ENCODE results near the gene WNT7B. TPM values are rescaled to one million over a fixed set of nuclear protein-coding genes. Genes with fewer than 3 reads are reported as not detected.

The WNT7B gene
- total RNA-seq, 3 donors from 2014 or later (not counting 1 experiment from before 2014, with no cell fraction given) = not detected

DNA sequence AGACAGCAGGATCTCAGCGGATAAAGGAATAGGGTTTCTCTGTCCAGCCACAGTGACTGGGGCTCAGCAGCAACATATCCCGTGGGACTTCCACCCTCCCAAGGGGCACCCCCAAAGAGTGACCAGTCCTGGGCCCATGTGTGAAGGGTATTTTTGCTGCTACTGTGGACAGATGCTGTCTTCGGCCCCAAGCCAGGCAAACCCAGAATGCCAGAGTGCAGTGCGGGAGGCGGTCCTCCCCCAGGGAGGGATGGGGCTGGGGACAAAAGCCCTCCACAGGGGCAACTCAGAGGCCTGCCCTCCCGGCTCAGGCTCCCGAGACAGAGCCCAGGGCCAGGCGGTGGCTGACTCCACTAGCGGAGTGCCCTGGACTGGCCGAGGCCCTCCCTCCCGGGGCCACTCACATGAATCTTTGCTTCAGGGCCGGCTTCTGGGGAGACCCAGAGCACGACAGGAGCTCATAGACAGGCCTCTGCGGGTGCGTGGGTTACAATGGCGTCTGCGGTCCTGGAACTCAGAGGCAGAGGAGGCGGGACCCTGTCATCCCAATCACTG lies 34.7 kb upstream of the WNT7B start:
- Mint-ChIP-seq H3K27me3 (ENCODE audit: low read depth in 2 of 2) (no peaks in the 10 kb centered on the region), H3K27ac (peak overlapping the region in 1 of 2 donors; percentile 74), H3K9me3 (peaks cover 0 to 2% of the 10 kb centered on the region in 2 donors), H3K4me1 (peaks cover 0 to 13% of the 10 kb centered on the region in 2 donors), H3K36me3 (no peaks in the 10 kb centered on the region), H3K4me3 (peak overlapping the region; percentile 6)
- DNase-seq = no peak
- Histone ChIP-seq H3K36me3 (ENCODE audit: control insufficient read depth, insufficient read depth, low read length) (no peaks in the 10 kb centered on the region), H3K9me3 (ENCODE audit: control insufficient read depth, insufficient read depth, low read length) (peaks cover 6% of the 10 kb centered on the region), H3K4me1 (ENCODE audit: control insufficient read depth, insufficient read depth, low read length) (peaks cover 28% of the 10 kb centered on the region), H3K27me3 (ENCODE audit: control insufficient read depth, insufficient read depth, low read length) (no peaks in the 10 kb centered on the region), H3K27ac (ENCODE audit: low read length) (no peak overlapping the region), H3K4me3 (ENCODE audit: low read length) (no peak overlapping the region)
- no peak for ATAC-seq
- TF ChIP-seq, protein P1, sequence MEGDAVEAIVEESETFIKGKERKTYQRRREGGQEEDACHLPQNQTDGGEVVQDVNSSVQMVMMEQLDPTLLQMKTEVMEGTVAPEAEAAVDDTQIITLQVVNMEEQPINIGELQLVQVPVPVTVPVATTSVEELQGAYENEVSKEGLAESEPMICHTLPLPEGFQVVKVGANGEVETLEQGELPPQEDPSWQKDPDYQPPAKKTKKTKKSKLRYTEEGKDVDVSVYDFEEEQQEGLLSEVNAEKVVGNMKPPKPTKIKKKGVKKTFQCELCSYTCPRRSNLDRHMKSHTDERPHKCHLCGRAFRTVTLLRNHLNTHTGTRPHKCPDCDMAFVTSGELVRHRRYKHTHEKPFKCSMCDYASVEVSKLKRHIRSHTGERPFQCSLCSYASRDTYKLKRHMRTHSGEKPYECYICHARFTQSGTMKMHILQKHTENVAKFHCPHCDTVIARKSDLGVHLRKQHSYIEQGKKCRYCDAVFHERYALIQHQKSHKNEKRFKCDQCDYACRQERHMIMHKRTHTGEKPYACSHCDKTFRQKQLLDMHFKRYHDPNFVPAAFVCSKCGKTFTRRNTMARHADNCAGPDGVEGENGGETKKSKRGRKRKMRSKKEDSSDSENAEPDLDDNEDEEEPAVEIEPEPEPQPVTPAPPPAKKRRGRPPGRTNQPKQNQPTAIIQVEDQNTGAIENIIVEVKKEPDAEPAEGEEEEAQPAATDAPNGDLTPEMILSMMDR (IDR thresholded peaks at IDR 0.05) = no peak
- 97% methylated on average over 18 of the region's 18 CpGs for WGBS (ENCODE audit: insufficient coverage)
- intact Hi-C loops (cut with micrococcal nuclease) = loop anchor here (5.0 kb wide), 1 partner anchor 286 kb away; the partner anchor contains the start of gene GTSE1

DNA sequence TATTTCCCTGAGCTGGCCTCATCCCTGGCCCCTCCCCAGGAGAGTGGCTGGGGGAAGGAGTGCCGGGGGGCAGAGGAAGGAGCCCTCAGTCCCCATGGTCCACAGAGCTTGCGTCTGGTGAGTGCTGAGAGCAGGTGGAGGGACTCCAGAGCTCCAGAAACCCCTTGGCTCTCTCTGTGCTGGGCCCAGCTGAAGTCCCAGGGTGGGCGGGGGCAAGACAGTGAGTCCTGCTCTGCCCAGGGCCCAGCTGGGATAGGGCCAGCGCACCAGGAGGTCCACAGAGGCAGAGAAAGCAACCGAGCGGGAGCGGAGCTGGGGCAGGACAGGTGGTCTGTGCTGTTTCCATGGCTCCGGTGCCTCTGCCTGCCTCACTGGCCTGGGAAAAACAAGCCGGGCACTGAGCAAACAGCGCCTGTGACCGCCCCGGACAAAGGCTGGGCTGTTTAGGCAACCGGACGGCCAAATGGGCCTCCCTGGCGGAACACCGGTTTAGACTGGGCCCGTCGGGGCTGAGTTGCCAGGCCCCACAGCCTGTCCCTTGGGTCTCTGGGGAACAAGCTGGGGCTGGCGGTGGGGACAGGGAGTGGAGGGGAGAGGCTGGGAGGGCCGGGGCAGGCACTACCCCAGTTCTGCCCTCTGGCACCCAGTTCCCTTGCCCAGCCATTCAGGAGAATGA lies 34.1 kb upstream of the WNT7B start:
- Histone ChIP-seq H3K4me1 (ENCODE audit: control insufficient read depth, insufficient read depth, low read length) (peaks cover 34% of the 10 kb centered on the region), H3K4me3 (ENCODE audit: low read length) (no peak overlapping the region), H3K27me3 (ENCODE audit: control insufficient read depth, insufficient read depth, low read length) (no peaks in the 10 kb centered on the region), H3K9me3 (ENCODE audit: control insufficient read depth, insufficient read depth, low read length) (peaks cover 6% of the 10 kb centered on the region), H3K27ac (ENCODE audit: low read length) (no peak overlapping the region), H3K36me3 (ENCODE audit: control insufficient read depth, insufficient read depth, low read length) (no peaks in the 10 kb centered on the region)
- intact Hi-C loops (cut with micrococcal nuclease) = loop anchor here (5.0 kb wide), 1 partner anchor 286 kb away; the partner anchor contains the start of gene GTSE1
- Mint-ChIP-seq H3K4me1 (peaks cover 0 to 16% of the 10 kb centered on the region in 2 donors), H3K4me3 (no peak overlapping the region), H3K9me3 (peaks cover 0 to 2% of the 10 kb centered on the region in 2 donors), H3K27me3 (ENCODE audit: low read depth in 2 of 2) (no peaks in the 10 kb centered on the region), H3K27ac (peak overlapping the region in 1 of 2 donors; percentile 36), H3K36me3 (no peaks in the 10 kb centered on the region)
- 96% methylated on average over 20 of the region's 20 CpGs for WGBS (ENCODE audit: insufficient coverage)
- ATAC-seq (no peak), DNase-seq (no peak)
- TF ChIP-seq, protein P1 (IDR thresholded peaks at IDR 0.05) = no peak

DNA sequence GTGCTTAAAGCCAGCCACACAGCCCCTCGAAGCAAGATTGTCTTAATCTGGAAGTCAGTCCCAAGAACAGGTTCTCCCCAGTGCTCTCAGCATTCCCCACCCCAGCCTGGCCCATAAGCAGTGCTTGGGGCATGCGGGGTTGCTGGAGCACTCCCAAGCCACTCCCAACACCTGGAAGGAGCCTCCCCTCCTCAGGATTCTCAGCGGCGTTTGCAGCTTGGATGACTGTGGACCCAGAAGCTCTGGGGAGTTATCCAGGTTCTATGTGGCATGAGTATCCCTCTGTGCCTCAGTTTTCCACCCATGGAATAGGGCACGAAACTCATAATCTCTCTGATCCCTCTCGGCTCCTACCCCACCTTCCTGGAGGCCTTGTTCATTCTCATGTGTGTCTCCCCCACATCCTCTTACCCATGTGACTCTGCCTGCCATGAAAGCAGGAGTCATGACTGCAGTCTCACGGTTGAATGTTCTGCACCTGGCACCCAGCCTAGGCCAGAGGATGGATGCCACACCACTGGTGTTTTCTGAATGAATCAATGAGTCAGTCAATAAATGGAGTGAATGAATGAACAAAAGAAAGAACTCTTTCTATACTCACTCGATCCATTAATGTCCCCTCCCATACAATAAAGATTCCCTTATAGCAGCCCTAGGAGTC lies 33.4 kb upstream of the WNT7B start:
- DNase-seq (no peak), ATAC-seq (no peak)
- H3K36me3 ChIP-seq (ENCODE audit: control insufficient read depth, insufficient read depth, low read length) = no peaks in the 10 kb centered on the region
- intact Hi-C loops (cut with micrococcal nuclease) = loop anchor here (5.0 kb wide), 1 partner anchor 287 kb away; the partner anchor contains the start of gene GTSE1
- peaks cover 39% of the 10 kb centered on the region for H3K4me1 ChIP-seq (ENCODE audit: control insufficient read depth, insufficient read depth, low read length)
- H3K36me3 Mint-ChIP-seq = no peaks in the 10 kb centered on the region
- 88% methylated on average over 8 of the region's 8 CpGs for WGBS (ENCODE audit: insufficient coverage)
- H3K27me3 Mint-ChIP-seq (ENCODE audit: low read depth in 2 of 2) = no peaks in the 10 kb centered on the region
- TF ChIP-seq, protein P1 (IDR thresholded peaks at IDR 0.05) = no peak
- H3K4me3 Mint-ChIP-seq = no peak overlapping the region
- peaks cover 0 to 23% of the 10 kb centered on the region in 2 donors for H3K4me1 Mint-ChIP-seq
- H3K9me3 ChIP-seq (ENCODE audit: control insufficient read depth, insufficient read depth, low read length) = peaks cover 6% of the 10 kb centered on the region
- H3K27ac Mint-ChIP-seq = peak overlapping the region in 1 of 2 donors; percentile 36
- no peaks in the 10 kb centered on the region for H3K27me3 ChIP-seq (ENCODE audit: control insufficient read depth, insufficient read depth, low read length)
- no peak overlapping the region for H3K27ac ChIP-seq (ENCODE audit: low read length)
- peaks cover 0 to 2% of the 10 kb centered on the region in 2 donors for H3K9me3 Mint-ChIP-seq
- H3K4me3 ChIP-seq (ENCODE audit: low read length) = no peak overlapping the region
